Activated T-cell treated with anti-CD3 and anti-CD28 coated beads for 4 hours (primary cell): ENCODE measurements around the gene RHPN2.
A peak's percentile ranks its signal among the peaks of the same experiment; 100 is the strongest.
"Not testable (repeated sequence)": the region's sequence is repeated elsewhere in the genome, so short reads cannot be mapped to it uniquely, and the experiment has no call there.

Source experiments
- DNase-seq: peaks from one replicate; pipeline ENCODE4 v3.0.0-alpha.2; 2020

Gene RHPN2

GRCh38 chr19:33025468-33026238 lies 39.0 kb downstream of the RHPN2 start:
- DNase-seq: not testable (repeated sequence)

GRCh38 chr19:33024398-33024797 lies 40.3 kb downstream of the RHPN2 start:
- DNase-seq: no peak

GRCh38 chr19:33022472-33023116 lies 42.1 kb downstream of the RHPN2 start:
- DNase-seq: no peak

- DNase-seq: not testable (repeated sequence)
These were observed 53.8 kb downstream of the RHPN2 start for GRCh38 chr19:33010891-33011290.

- no peak for DNase-seq
These were observed 56.0 kb downstream of the RHPN2 start for GRCh38 chr19:33008738-33009137.

- DNase-seq: no peak
These were observed 59.2 kb downstream of the RHPN2 start for GRCh38 chr19:33005440-33005839.

- DNase-seq: not testable (repeated sequence)
These were observed 61.2 kb downstream of the RHPN2 start for GRCh38 chr19:33003424-33004024.

GRCh38 chr19:33002126-33002865 lies 62.4 kb downstream of the RHPN2 start:
- not testable (repeated sequence) for DNase-seq

- DNase-seq: no peak
These were observed 63.8 kb downstream of the RHPN2 start for GRCh38 chr19:33000910-33001309.

- DNase-seq: no peak
These were observed 64.2 kb downstream of the RHPN2 start for GRCh38 chr19:33000510-33000909.

GRCh38 chr19:32998722-32999121 lies 66.0 kb downstream of the RHPN2 start:
- no peak for DNase-seq

- no peak for DNase-seq
These were observed 66.9 kb downstream of the RHPN2 start for GRCh38 chr19:32997716-32998355.

GRCh38 chr19:32997061-32997464 lies 67.6 kb downstream of the RHPN2 start:
- DNase-seq: not testable (repeated sequence)

GRCh38 chr19:32995966-32996365 lies 68.7 kb downstream of the RHPN2 start:
- not testable (repeated sequence) for DNase-seq

- DNase-seq: no peak
These were observed 76.0 kb downstream of the RHPN2 start for GRCh38 chr19:32988724-32989123.

- not testable (repeated sequence) for DNase-seq
These were observed 76.4 kb downstream of the RHPN2 start for GRCh38 chr19:32988254-32988653.

GRCh38 chr19:32982488-32982887 lies 82.2 kb downstream of the RHPN2 start:
- not testable (repeated sequence) for DNase-seq

GRCh38 chr19:32979807-32980206 lies 84.9 kb downstream of the RHPN2 start:
- DNase-seq: not testable (repeated sequence)

GRCh38 chr19:32977813-32978212 lies 86.9 kb downstream of the RHPN2 start:
- DNase-seq: not testable (repeated sequence)

GRCh38 chr19:32977280-32977679 lies 87.4 kb downstream of the RHPN2 start:
- no peak for DNase-seq

- peak; percentile 61 for DNase-seq
These were observed 88.4 kb downstream of the RHPN2 start for GRCh38 chr19:32976223-32976805.
